Keratinocyte (primary cell): ENCODE data around the gene PIAS1. TPM values are rescaled to one million over a fixed set of nuclear protein-coding genes. Genes with fewer than 3 reads are reported as not detected.

ENCODE experiments used
- DNase-seq: peaks from one replicate; pipeline ENCODE4 v3.0.0-alpha.2; 2011; ENCODE audit warnings: low read depth, missing footprints, low spot score
- FAIRE-seq: peaks from 2 replicates; lab custom pipeline; 2011; peaks lifted over from hg19 to GRCh38; lab: Jason Lieb, UNC
- H2AFZ ChIP-seq: 2 replicates; pipeline ENCODE4 v1.6.0; 2012; ENCODE audit warnings: low read length, control low read depth, inconsistent platforms; ENCODE audit not compliant: control insufficient read depth
- H3K27ac ChIP-seq: 2 replicates; pipeline ENCODE4 v1.5.1; 2011; ENCODE audit warnings: low read length; ENCODE audit not compliant: control insufficient read depth, insufficient read depth
- H3K27me3 ChIP-seq: 3 replicates; pipeline ENCODE4 v1.6.0; 2011; ENCODE audit warnings: low read length; ENCODE audit not compliant: control insufficient read depth, insufficient read depth; ENCODE audit errors: extremely low read depth
- H3K36me3 ChIP-seq, 2 experiments: 2 replicates in 1 of 2; 3 replicates in 1 of 2; pipeline ENCODE4 v1.5.1; 2011; ENCODE audit warnings: low read length in 2 of 2, mild to moderate bottlenecking in 1 of 2; ENCODE audit not compliant: control insufficient read depth in 2 of 2, insufficient read depth in 2 of 2; ENCODE audit errors: extremely low read depth in 1 of 2
- H3K4me1 ChIP-seq: 3 replicates; pipeline ENCODE4 v1.5.1; 2011; ENCODE audit warnings: low read length; ENCODE audit not compliant: control insufficient read depth, insufficient read depth; ENCODE audit errors: extremely low read depth
- H3K4me2 ChIP-seq: 3 replicates; pipeline ENCODE4 v1.6.0; 2011; ENCODE audit warnings: low read depth, low read length; ENCODE audit not compliant: control insufficient read depth, insufficient read depth; ENCODE audit errors: extremely low read depth
- H3K4me3 ChIP-seq, 3 experiments: fragments of 200-600 bp in 1 of 3; sonication (generic) in 1 of 3; 2 replicates in 2 of 3; 3 replicates in 1 of 3; pipeline ENCODE4 v1.5.1; 2011 to 2016; ENCODE audit warnings: low read length in 3 of 3, mild to moderate bottlenecking in 3 of 3, control low read depth in 2 of 3, inconsistent platforms in 1 of 3, low read depth in 1 of 3, mixed read lengths in 1 of 3, mixed run types in 1 of 3, moderate library complexity in 1 of 3; ENCODE audit not compliant: control insufficient read depth in 2 of 3, insufficient read depth in 2 of 3; ENCODE audit errors: extremely low read depth in 1 of 3
- H3K79me2 ChIP-seq: 2 replicates; pipeline ENCODE4 v1.6.0; 2012; ENCODE audit warnings: low read length; ENCODE audit not compliant: control insufficient read depth, insufficient read depth
- H3K9ac ChIP-seq: 3 replicates; pipeline ENCODE4 v1.6.0; 2011; ENCODE audit warnings: low read length; ENCODE audit not compliant: control insufficient read depth, insufficient read depth; ENCODE audit errors: extremely low read depth
- H3K9me1 ChIP-seq: 3 replicates; pipeline ENCODE4 v1.6.0; 2011; ENCODE audit warnings: low read length; ENCODE audit not compliant: control insufficient read depth, insufficient read depth; ENCODE audit errors: extremely low read depth
- H3K9me3 ChIP-seq: 2 replicates; pipeline ENCODE4 v1.5.1; 2012; ENCODE audit warnings: low read depth, low read length; ENCODE audit not compliant: control insufficient read depth
- H4K20me1 ChIP-seq: 3 replicates; pipeline ENCODE4 v1.6.0; 2011; ENCODE audit warnings: low read length; ENCODE audit not compliant: control insufficient read depth, insufficient read depth; ENCODE audit errors: extremely low read depth
- EZH2 ChIP-seq: IDR thresholded peaks from one replicate; pipeline ENCODE4 v1.6.1; 2012; ENCODE audit warnings: inconsistent platforms, mild to moderate bottlenecking, low read length, moderate library complexity
- dilution Hi-C: fragments of 300-500 bp; cut with MboI; formaldehyde crosslinking; loops from one replicate; pipeline ENCODE4 v1.7.0; 2020; ENCODE audit warnings: low sequenced_read_pairs; ENCODE audit not compliant: extremely low pct_ligation_motif_present
- polyA plus RNA-seq, 5 experiments: library from polyadenylated mRNA; depleted of rRNA in 3 of 5; stranded (reverse) in 3 of 5; stranded (forward) in 1 of 5; unstranded in 1 of 5; fragments of >200 nt; gene quantifications; 1 replicate in 1 of 5; 2 replicates in 3 of 5; 3 replicates in 1 of 5; pipeline versions ENCODE4 v1.2.1 to v1.2.3, GENCODE V29; 2011 to 2012; ENCODE audit warnings: missing spikeins in 2 of 5, low read depth in 1 of 5, low replicate concordance in 1 of 5
- TF ChIP-seq, protein P1 (sequence below), 3 experiments: IDR thresholded peaks in 1 of 3; conservative IDR thresholded peaks in 1 of 3; optimal IDR thresholded peaks in 1 of 3; 2 replicates in 2 of 3; 3 replicates in 1 of 3; pipeline versions ENCODE3 to v1.5.1; 2011; ENCODE audit warnings: low read length in 3 of 3, mild to moderate bottlenecking in 3 of 3, moderate library complexity in 2 of 3, control low read depth in 1 of 3, inconsistent platforms in 1 of 3; ENCODE audit not compliant: insufficient read depth in 2 of 3; ENCODE audit errors: extremely low read depth in 1 of 3

Gene PIAS1
- polyA plus RNA-seq, 1 donor (not counting 4 experiments of a cell fraction or from before 2014, with no cell fraction given): 58.2 TPM

DNA sequence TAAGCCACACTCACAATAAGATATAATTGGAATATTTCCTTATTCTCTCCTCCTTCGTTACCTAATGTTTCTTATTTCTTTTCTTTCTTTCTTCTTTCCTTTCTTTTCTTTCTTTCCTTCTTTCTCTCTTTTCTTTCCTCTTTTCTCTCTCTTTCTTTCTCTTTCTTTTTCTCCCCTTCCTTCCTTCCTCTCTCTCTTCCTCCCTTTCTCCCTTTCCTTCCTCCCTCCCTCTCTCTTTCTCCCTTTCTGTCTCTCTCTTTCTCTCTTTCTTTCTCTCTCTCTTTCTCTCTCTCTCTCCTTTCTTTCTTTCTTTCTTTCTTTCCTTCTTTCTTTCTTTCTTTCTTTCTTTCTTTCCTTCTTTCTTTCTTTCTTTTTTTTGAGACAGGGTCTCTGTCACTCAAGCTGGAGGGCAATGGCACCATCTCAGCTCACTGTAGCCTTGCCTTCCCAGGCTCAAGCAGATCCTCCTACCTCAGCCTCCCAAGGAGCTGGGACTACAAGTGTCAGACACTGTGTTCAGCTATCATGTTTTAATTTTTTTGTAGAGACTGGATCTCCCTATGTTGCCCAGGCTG, 19.3 kb upstream of the PIAS1 start:
- H3K27me3 ChIP-seq: no peaks in the 10 kb centered on the region
- no peaks in the 10 kb centered on the region for H3K9me1 ChIP-seq
- H3K36me3 ChIP-seq: no peaks in the 10 kb centered on the region
- H3K27ac ChIP-seq: no peak overlapping the region
- H3K4me2 ChIP-seq: no peak overlapping the region
- H4K20me1 ChIP-seq: no peaks in the 10 kb centered on the region
- no peak for TF ChIP-seq EZH2
- TF ChIP-seq, protein P1, sequence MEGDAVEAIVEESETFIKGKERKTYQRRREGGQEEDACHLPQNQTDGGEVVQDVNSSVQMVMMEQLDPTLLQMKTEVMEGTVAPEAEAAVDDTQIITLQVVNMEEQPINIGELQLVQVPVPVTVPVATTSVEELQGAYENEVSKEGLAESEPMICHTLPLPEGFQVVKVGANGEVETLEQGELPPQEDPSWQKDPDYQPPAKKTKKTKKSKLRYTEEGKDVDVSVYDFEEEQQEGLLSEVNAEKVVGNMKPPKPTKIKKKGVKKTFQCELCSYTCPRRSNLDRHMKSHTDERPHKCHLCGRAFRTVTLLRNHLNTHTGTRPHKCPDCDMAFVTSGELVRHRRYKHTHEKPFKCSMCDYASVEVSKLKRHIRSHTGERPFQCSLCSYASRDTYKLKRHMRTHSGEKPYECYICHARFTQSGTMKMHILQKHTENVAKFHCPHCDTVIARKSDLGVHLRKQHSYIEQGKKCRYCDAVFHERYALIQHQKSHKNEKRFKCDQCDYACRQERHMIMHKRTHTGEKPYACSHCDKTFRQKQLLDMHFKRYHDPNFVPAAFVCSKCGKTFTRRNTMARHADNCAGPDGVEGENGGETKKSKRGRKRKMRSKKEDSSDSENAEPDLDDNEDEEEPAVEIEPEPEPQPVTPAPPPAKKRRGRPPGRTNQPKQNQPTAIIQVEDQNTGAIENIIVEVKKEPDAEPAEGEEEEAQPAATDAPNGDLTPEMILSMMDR (optimal IDR thresholded peaks at IDR 0.05 in 1 of 3, IDR thresholded peaks at IDR 0.05 in 1 of 3, conservative IDR thresholded peaks at IDR 0.05 in 1 of 3; ENCODE audit: extremely low read depth in 1 of 3, insufficient read depth in 2 of 3, low read length in 3 of 3): no peak
- no peak overlapping the region for H3K9ac ChIP-seq
- H3K4me3 ChIP-seq: no peak overlapping the region
- no peaks in the 10 kb centered on the region for H3K4me1 ChIP-seq
- no peak for DNase-seq
- H3K79me2 ChIP-seq: no peaks in the 10 kb centered on the region
- H3K9me3 ChIP-seq: no peaks in the 10 kb centered on the region
- no peak for FAIRE-seq
- no peak overlapping the region for H2AFZ ChIP-seq
- dilution Hi-C loops: loop anchor here (10.0 kb wide), 1 partner anchor 180 kb away; no protein-coding TSS in a partner anchor

DNA sequence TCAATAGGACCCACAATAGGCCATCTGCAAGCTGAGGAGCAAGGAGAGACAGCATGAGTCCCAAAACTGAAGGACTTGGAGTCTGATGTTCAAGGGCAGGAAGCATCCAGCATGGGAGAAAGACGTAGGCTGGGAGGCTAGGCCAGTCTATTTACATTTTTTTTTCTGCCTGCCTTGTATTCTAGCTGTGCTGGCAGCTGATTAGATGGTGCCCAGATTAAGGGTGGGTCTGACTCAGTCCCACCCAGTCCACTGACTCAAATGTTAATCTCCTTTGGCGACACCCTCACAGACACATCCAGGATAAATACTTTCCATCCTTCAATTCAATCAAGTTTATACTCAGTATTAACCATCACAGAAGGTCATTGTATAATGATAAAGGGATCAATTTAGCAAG, 15.9 kb upstream of the PIAS1 start:
- Histone ChIP-seq H2AFZ (no peak overlapping the region), H4K20me1 (no peaks in the 10 kb centered on the region), H3K4me2 (no peak overlapping the region), H3K4me3 (no peak overlapping the region), H3K9me1 (no peaks in the 10 kb centered on the region), H3K36me3 (no peaks in the 10 kb centered on the region), H3K9me3 (peaks cover 3% of the 10 kb centered on the region), H3K79me2 (no peaks in the 10 kb centered on the region), H3K27me3 (no peaks in the 10 kb centered on the region), H3K9ac (no peak overlapping the region), H3K4me1 (no peaks in the 10 kb centered on the region), H3K27ac (no peak overlapping the region)
- TF ChIP-seq EZH2: no peak
- TF ChIP-seq, protein P1 (optimal IDR thresholded peaks at IDR 0.05 in 1 of 3, IDR thresholded peaks at IDR 0.05 in 1 of 3, conservative IDR thresholded peaks at IDR 0.05 in 1 of 3; ENCODE audit: extremely low read depth in 1 of 3, insufficient read depth in 2 of 3, low read length in 3 of 3): no peak
- FAIRE-seq: no peak
- DNase-seq: no peak
- dilution Hi-C loops: loop anchor here (10.0 kb wide), 1 partner anchor 183 kb away; no protein-coding TSS in a partner anchor
